Gastroesophageal sphincter (tissue), 4 donors: Measurements from ENCODE around the gene ZC3H10. TPM values are rescaled to one million over a fixed set of nuclear protein-coding genes. Genes with fewer than 3 reads are reported as not detected.

Experiments used
- ATAC-seq: fragments of 150-250 bp; one replicate; pipeline ENCODE4 v1.9.1; 2016; ENCODE audit warnings: mild to moderate bottlenecking, moderate library complexity
- H3K27ac ChIP-seq, 4 donors: fragments of 200-600 bp; sonication (generic) in 3 of 4; 1 replicate in 3 of 4; 2 replicates in 1 of 4; pipeline ENCODE4 v1.5.1; 2016 to 2019
- H3K27me3 ChIP-seq: fragments of 200-600 bp; sonication (generic); one replicate; pipeline ENCODE4 v1.5.1; 2019
- H3K36me3 ChIP-seq, 2 donors: fragments of 200-600 bp; sonication (generic); one replicate each; pipeline ENCODE4 v1.5.1; 2019; ENCODE audit warnings: control low read depth in 1 of 2
- H3K4me1 ChIP-seq, 3 donors: fragments of 200-600 bp; sonication (generic); 1 replicate in 2 of 3; 2 replicates in 1 of 3; pipeline ENCODE4 v1.5.1; 2016 to 2019; ENCODE audit warnings: control low read depth in 2 of 3
- H3K4me3 ChIP-seq, 2 donors: fragments of 200-600 bp; sonication (generic); one replicate each; pipeline ENCODE4 v1.5.1; 2019; ENCODE audit warnings: mild to moderate bottlenecking in 1 of 2, moderate library complexity in 1 of 2
- H3K9me3 ChIP-seq, 3 donors: fragments of 200-600 bp; sonication (generic); one replicate each; pipeline ENCODE4 v1.5.1; 2017 to 2019; ENCODE audit warnings: control low read depth in 2 of 3
- CTCF ChIP-seq, 4 experiments: fragments of 200-600 bp in 2 of 4; fragments of 450-650 bp in 2 of 4; sonication (generic) in 1 of 4; IDR thresholded peaks; one replicate each; pipeline ENCODE4 v1.5.1; 2017 to 2019; ENCODE audit warnings: antibody characterized with exemption in 4 of 4, mild to moderate bottlenecking in 2 of 4, moderate library complexity in 2 of 4
- EP300 ChIP-seq: sonication (generic); formaldehyde crosslinking; IDR thresholded peaks from one replicate; pipeline ENCODE4 v1.6.1; 2017; ENCODE audit warnings: antibody characterized with exemption, mild to moderate bottlenecking
- POLR2A ChIP-seq, 2 donors: fragments of 450-650 bp; IDR thresholded peaks; one replicate each; pipeline ENCODE4 v1.6.1; 2017; ENCODE audit warnings: antibody characterized with exemption in 2 of 2, mild to moderate bottlenecking in 2 of 2, moderate library complexity in 1 of 2
- POLR2AphosphoS5 ChIP-seq: sonication (generic); formaldehyde crosslinking; IDR thresholded peaks from one replicate; pipeline ENCODE4 v1.6.1; 2017; ENCODE audit warnings: antibody characterized with exemption
- WGBS, 2 donors: methylation state at CpG; one replicate each; pipeline ENCODE4 v1.1.5; 2018; ENCODE audit warnings: low coverage in 1 of 2; 5-methylcytosine and 5-hydroxymethylcytosine counted together
- total RNA-seq, 4 donors: library from RNA; depleted of rRNA; stranded (reverse); fragments of >200 nt; gene quantifications; one replicate each; pipeline ENCODE4 v1.1.0, GENCODE V29; 2016

Gene ZC3H10
- total RNA-seq, 4 donors from 2014 or later, result 5.0 to 7.4 (median 5.8) TPM

GRCh38 chr12:56169229-56169759 is 51.2 kb downstream of the ZC3H10 start:
- Histone ChIP-seq H3K9me3 (no peaks in the 10 kb centered on the region), H3K27ac (no peak overlapping the region), H3K36me3 (peaks cover 0 to 100% of the 10 kb centered on the region in 2 donors), H3K4me1 (peaks cover 0 to 10% (median 0%) of the 10 kb centered on the region in 3 donors), H3K27me3 (no peaks in the 10 kb centered on the region), H3K4me3 (no peak overlapping the region)
- 80 to 88% methylated on average over 4 to 11 of the region's 11 CpGs for WGBS, 2 donors
- TF ChIP-seq CTCF (IDR thresholded peaks at IDR 0.05) (no peak), POLR2AphosphoS5 (no peak), EP300 (no peak), POLR2A (IDR thresholded peaks at IDR 0.05) (no peak)
- ATAC-seq, result no peak

- ATAC-seq, result no peak
- 88 to 90% methylated on average over 2 to 3 of the region's 7 CpGs for WGBS, 2 donors
- H3K9me3 ChIP-seq, result no peaks in the 10 kb centered on the region
- no peak for TF ChIP-seq EP300
- TF ChIP-seq POLR2A (IDR thresholded peaks at IDR 0.05), result no peak
- TF ChIP-seq POLR2AphosphoS5, result no peak
- no peak overlapping the region for H3K4me3 ChIP-seq
- peaks cover 0 to 100% of the 10 kb centered on the region in 2 donors for H3K36me3 ChIP-seq
- no peaks in the 10 kb centered on the region for H3K4me1 ChIP-seq
- no peaks in the 10 kb centered on the region for H3K27me3 ChIP-seq
- no peak overlapping the region for H3K27ac ChIP-seq
Measured at GRCh38 chr12:56172839-56173238, 54.8 kb downstream of the ZC3H10 start.

Other genes starting within 250 kb of the ZC3H10 start
- 10 to 100 TPM; 20.8 to 30.2 (median 26.8) TPM for gene PYM1, start 190.4 kb upstream of the ZC3H10 start, total RNA-seq
- 10 to 100 TPM; 21.9 to 80.3 (median 37.4) TPM for gene DGKA, start 187.1 kb upstream of the ZC3H10 start, total RNA-seq
- 1 to 10 TPM in 1 of 4 donors, under 1 TPM in 2, not detected in 1; 0.20 to 4.7 (median 0.67) TPM for gene PMEL, start 152.2 kb upstream of the ZC3H10 start, total RNA-seq
- gene CDK2, start 151.4 kb upstream of the ZC3H10 start, total RNA-seq, result 10 to 100 TPM; 22.1 to 54.4 (median 31.2) TPM
- gene RAB5B, start 144.2 kb upstream of the ZC3H10 start, total RNA-seq, result 100 to 1,000 TPM; 113 to 169 (median 142) TPM
- gene SUOX, start 121.0 kb upstream of the ZC3H10 start, total RNA-seq, result 10 to 100 TPM; 17.3 to 30.7 (median 24.0) TPM
- gene IKZF4, start 97.2 kb upstream of the ZC3H10 start, total RNA-seq, result 1 to 10 TPM; 5.1 to 7.3 (median 6.5) TPM
- gene RPS26, start 76.3 kb upstream of the ZC3H10 start, total RNA-seq, result 1,000 to 10,000 TPM in 2 of 4 donors, 100 to 1,000 TPM in 2; 295 to 1,263 (median 759) TPM
- 10 to 100 TPM; 17.3 to 41.1 (median 22.3) TPM for gene ERBB3, start 38.1 kb upstream of the ZC3H10 start, total RNA-seq
- 100 to 1,000 TPM in 3 of 4 donors, 10 to 100 TPM in 1; 99.4 to 115 (median 110) TPM for gene PA2G4, start 13.7 kb upstream of the ZC3H10 start, total RNA-seq
- 1,000 to 10,000 TPM; 1,487 to 4,346 (median 2,874) TPM for gene RPL41, start 1.6 kb upstream of the ZC3H10 start, total RNA-seq
- 100 to 1,000 TPM; 128 to 234 (median 167) TPM for gene ESYT1, start 10.0 kb downstream of the ZC3H10 start, total RNA-seq
- gene MYL6B, start 34.3 kb downstream of the ZC3H10 start, total RNA-seq, result 10 to 100 TPM; 14.3 to 57.9 (median 28.0) TPM
- 1,000 to 10,000 TPM; 5,300 to 6,545 (median 5,874) TPM for gene MYL6, start 40.1 kb downstream of the ZC3H10 start, total RNA-seq
- 100 to 1,000 TPM in 1 of 4 donors, 10 to 100 TPM in 3; 76.5 to 109 (median 85.1) TPM for gene SMARCC2, start 71.2 kb downstream of the ZC3H10 start, total RNA-seq
- gene RNF41, start 103.7 kb downstream of the ZC3H10 start, total RNA-seq, result 100 to 1,000 TPM in 2 of 4 donors, 10 to 100 TPM in 2; 63.7 to 119 (median 102) TPM
- gene NABP2, start 106.1 kb downstream of the ZC3H10 start, total RNA-seq, result 10 to 100 TPM; 23.7 to 34.7 (median 28.8) TPM
- 1 to 10 TPM in 1 of 4 donors, not detected in 3; 1.7 TPM for gene SLC39A5, start 111.8 kb downstream of the ZC3H10 start, total RNA-seq
- gene ANKRD52, start 140.1 kb downstream of the ZC3H10 start, total RNA-seq, result 10 to 100 TPM; 12.9 to 37.8 (median 15.6) TPM
- 10 to 100 TPM in 3 of 4 donors, 1 to 10 TPM in 1; 9.3 to 18.4 (median 12.5) TPM for gene COQ10A, start 148.7 kb downstream of the ZC3H10 start, total RNA-seq
- gene CS, start 182.1 kb downstream of the ZC3H10 start, total RNA-seq, result 100 to 1,000 TPM; 102 to 174 (median 103) TPM
- gene CNPY2, start 197.7 kb downstream of the ZC3H10 start, total RNA-seq, result 10 to 100 TPM; 55.7 to 82.0 (median 65.2) TPM
- 10 to 100 TPM; 12.6 to 73.6 (median 30.3) TPM for gene PAN2, start 215.7 kb downstream of the ZC3H10 start, total RNA-seq
- not detected for gene IL23A, start 220.6 kb downstream of the ZC3H10 start, total RNA-seq
- gene STAT2, start 241.8 kb downstream of the ZC3H10 start, total RNA-seq, result 10 to 100 TPM; 55.4 to 94.6 (median 82.7) TPM
- gene APOF, start 244.6 kb downstream of the ZC3H10 start, total RNA-seq, result not detected